NOMO-1 (cell line): ENCODE results near the gene PDE3B.
"Not testable (repeated sequence)": the region's sequence is repeated elsewhere in the genome, so short reads cannot be mapped to it uniquely, and the experiment has no call there.

Experiments
- DNase-seq, 2 experiments: peaks; one replicate each; lab custom pipeline; 2025; ENCODE audit not compliant: unreplicated experiment in 2 of 2; lab: John Stamatoyannopoulos, UW

Gene PDE3B

DNA sequence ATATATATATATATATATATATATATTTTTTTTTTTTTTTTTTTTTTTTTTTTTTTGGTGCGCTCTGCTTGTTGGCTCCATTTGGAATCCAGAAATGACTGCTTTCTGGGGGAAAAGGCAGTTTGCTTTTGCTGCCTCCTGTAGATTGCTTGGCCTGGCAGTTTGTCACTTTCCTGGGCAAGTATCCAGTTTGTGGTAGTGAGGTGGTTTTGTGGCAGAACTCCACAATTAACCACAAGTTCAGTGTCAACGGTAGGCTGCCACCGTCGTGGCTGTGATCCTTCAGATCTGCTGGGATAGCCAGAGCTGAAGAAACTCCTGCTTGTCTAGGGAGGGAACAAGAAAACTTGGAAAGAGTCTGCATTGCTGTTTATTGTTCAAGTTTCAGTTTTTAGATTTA lies 5.0 kb upstream of the PDE3B start:
- peak; percentile 23 to 55 for DNase-seq

DNA sequence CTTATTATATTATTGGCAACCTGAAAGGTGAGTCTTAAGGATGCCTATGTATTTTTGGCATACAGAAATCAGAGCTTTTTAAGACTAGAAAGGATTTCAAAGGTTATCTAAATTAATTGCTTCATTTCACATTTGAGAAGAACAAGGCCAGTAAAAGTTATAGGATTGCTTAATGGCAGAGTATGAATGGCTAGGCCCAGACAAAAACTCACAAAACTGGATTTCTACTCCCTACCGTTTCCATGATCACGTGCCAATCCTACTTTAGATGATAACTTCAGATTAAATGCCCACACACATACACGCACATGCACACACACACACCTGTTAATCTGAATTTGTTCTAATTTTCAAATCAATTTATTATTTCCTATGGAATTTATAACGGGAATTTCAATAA lies 1.8 kb upstream of the PDE3B start:
- no peak for DNase-seq

DNA sequence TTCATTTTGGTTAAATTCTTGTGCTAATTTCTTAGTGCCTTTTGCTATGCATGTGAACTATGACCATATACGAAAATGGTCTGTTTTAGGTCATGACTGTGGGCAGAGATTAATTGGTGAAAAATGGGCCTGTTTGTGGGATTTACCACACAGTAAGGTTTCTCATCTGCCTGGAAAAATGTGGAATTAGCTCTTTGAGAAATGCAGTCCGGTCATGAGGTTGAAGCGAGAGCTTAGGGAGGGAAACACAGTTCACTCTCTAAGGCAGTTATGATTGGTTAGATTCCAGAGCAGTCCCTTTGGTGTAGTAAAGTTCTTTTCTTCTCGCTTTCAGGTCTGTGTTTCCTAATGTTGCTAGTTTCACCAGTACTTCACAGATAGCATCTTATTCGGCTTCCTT lies 1.2 kb upstream of the PDE3B start:
- no peak for DNase-seq

DNA sequence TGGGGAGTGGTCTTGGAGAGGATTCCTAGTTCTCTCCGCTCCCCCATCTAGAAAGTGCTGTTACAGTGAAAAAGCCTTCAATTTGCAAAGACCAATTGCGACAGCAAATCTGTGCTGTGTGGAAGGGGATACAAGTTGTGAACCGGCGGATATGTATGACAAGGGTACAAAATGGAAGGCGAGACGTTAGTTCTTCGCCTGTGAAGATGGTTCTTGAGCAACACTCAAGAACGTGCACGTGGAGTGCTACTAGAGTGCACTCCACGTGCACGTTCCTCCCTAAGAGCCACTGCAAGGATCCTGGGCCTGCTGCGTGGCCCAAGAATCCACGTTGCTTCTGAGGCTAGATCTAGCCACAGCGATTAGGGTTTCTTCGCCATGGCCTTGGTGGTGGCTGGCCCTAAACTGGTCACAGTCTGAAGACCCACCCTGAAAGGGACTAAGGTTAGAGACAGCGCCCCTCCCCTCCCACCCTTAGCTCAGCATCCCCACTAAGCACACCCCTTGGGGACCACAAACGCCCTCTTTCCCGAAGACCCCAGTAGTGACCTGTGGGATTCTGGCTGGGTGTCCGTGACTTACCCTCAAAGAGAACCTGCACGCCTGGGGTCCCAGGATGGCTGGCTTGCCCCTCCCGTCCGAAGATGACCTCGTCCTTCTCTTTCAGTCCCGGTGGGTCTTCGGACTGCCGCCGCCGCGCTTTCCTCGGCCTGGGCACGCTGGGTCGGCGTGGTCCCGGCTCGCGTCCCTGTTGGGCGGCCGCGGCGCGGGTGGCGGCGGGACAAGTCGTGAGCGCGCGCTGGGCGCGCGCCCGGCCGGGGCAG lies 519 bp upstream of the PDE3B start:
- peak in 1 of 2 experiments; percentile 39 for DNase-seq

DNA sequence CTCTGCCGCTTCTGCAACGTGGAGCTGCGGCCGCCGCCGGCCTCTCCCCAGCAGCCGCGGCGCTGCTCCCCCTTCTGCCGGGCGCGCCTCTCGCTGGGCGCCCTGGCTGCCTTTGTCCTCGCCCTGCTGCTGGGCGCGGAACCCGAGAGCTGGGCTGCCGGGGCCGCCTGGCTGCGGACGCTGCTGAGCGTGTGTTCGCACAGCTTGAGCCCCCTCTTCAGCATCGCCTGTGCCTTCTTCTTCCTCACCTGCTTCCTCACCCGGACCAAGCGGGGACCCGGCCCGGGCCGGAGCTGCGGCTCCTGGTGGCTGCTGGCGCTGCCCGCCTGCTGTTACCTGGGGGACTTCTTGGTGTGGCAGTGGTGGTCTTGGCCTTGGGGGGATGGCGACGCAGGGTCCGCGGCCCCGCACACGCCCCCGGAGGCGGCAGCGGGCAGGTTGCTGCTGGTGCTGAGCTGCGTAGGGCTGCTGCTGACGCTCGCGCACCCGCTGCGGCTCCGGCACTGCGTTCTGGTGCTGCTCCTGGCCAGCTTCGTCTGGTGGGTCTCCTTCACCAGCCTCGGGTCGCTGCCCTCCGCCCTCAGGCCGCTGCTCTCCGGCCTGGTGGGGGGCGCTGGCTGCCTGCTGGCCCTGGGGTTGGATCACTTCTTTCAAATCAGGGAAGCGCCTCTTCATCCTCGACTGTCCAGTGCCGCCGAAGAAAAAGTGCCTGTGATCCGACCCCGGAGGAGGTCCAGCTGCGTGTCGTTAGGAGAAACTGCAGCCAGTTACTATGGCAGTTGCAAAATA lies 816 bp downstream of the PDE3B start:
- DNase-seq = peak; percentile 18 to 60

DNA sequence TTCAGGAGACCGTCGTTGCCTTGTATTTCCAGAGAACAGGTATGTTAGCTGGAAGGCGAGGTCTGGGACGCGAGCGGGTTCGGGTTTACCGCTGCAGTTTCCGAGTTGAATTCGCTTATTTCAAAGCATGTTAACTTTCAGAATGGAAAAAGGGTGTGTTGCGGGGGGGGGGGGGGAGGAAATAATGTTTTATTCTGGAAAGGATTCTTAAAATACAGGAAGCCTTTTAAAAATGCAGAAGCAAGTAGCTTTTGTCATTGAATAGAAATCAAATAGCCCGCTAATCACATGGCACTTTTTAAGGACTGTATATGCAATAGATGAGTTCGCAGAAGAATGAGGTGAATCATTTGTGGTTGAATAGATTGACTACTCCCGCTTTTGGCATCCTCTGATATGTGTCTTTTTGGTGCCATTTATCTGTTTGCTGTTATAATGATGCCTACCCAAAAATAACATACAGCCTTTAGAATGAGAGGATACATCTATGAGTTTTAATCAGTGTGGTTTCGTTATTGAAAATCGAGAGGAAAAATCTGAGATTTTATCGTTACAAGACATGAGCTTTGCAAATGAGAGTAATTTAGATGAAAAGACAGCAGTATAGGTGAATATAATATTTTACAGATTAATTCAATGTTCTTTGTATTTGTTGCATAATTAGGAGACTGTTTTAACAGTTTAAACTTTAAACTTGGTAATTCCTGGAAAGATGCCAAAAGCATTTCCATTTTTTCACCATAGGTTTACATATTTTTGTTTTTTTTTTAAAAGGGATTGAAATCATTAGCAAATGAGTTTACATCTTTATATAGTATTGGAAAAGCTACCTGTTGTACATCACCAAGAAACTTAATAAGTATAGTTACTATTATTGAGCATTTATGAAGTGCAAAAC lies 1.7 kb downstream of the PDE3B start:
- DNase-seq = peak; percentile 19 to 76

DNA sequence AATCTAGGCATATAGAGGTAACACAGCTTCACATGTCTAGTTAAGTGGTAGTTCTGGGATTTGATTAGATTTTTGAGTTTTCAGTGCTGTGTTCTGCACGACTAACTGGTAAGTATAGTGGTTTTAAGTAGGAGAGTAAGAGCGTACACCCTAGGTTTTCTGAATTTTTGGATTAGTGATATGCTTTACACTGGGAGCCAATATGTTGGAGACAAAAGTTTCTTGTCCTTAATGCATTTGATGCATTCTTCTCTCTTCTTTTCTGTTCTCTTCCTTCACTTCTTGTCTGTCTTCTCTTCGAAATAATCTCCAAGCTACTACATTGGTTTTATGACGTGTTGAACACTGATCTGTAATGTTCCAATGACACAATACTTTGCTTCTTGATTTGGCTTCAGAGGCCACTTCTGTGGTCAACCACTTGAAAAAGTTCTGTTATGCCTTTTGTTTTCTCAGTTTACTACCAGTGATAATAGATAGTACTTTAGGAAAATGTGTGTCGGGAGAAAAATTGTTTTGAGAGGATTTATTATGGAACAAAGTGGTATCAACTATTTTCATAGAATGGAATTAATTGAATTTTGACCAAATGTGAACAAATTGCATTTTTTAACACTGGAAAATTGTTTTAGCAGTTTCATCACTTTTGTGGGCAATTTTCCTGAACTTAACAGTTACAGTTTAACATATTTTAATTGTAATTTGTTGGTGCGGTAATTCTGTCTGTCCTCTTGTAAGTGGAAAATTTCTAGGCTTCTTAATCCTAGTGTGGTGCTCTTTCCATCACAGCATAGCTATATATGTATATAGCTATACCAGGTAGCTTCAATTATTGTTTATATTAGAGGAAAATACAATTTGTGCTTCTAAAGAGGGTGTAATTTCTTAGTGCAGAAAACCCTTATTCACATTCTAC lies 2.6 kb downstream of the PDE3B start:
- DNase-seq = peak; percentile 7 to 75

DNA sequence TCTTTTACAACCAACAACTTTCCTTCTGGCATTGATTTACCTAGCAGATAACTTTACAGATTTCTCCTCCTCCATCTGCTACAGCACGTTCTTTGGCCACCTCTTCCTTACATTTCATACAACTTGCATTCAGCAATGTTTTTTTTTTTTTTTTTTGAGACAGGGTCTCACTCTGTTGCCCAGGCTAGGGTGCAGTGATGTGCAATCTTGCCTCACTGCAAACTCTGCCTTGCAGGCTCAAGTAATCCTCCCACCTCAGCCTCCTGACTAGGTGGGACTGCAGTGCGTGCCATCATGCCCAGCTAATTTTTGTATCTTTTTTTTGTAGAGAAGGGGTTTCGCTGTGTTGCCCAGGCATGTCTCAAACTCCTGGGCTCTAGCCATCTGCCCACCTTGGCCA lies 6.5 kb downstream of the PDE3B start:
- no peak for DNase-seq

DNA sequence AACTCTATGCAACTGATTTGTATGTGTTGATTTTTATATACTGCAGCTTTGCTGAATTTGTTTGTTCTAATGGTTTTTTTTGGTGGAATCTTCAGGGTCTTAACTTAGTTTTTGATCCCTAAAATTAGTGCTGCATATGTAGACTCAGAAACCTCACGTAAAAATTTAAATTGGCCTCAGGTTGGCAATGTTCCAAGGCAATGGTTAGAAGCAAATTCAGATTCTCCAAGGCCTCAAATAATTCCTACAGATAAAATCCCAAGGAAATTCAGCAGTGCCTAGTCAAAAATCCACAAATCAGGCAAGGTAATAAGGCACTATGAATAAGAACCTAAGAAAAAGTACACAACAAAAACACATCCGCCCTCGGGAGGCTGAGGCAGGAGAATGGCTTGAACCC lies 9.5 kb downstream of the PDE3B start:
- no peak for DNase-seq

DNA sequence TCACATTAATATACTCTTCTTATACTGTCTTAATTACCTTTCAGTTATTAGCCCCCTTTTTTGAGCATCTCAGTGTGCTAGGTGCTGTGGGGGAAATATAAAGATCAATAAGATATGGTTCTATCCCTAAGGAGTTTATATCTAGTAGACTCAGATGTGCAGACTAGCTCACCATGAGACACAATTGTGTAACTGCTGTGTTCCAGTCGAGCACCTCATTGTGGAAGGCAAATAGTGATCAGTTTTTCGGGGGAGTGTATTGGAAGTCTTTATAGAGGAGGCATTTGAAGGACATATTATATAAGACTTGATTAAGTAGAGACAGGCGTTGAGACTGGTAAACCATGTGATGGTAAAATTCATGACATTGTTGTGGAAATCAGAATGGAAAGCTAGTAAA lies 11.8 kb downstream of the PDE3B start:
- DNase-seq = no peak

DNA sequence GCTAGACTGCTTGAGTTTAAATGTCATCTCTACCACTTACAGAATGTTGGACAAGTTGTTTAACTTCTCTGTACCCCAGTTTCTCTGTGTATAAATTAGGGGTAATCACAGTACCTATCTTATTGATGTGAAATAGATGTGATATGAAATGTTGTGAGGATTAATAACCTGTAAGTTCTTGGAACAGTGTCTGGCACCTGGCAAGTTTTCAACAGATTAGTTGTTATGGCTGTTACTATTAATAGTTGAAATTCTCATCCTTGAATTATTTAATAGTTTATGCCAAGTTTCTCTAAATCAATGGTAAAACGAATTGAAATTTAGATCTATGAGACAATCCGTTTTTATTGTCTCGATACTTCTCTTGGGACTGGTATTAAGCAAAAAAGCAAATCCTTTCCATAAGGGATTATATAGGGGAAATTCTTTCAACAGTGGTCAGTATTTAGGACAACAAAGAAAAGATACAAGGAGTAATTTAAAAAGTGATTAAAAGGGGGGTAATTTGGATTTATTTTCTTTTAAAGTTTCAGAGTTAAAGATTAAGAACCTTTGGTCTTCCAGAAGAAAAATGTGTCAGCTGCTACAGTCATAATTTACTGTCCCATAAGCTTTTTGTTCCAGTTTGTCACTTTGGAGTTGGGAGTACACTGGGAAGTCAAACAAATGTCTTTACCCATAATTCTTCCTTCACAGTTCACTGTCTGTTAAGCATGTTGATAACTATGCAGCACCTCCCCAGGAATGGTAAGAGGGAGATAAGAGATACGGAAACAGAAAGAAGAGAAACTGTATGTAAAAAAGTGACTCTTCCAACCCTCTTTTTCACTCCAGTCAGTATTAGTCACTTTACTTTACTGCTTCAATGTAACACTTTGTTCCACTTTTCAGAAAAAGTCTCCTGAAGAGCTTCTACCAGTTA lies 13.2 kb downstream of the PDE3B start:
- no peak for DNase-seq

DNA sequence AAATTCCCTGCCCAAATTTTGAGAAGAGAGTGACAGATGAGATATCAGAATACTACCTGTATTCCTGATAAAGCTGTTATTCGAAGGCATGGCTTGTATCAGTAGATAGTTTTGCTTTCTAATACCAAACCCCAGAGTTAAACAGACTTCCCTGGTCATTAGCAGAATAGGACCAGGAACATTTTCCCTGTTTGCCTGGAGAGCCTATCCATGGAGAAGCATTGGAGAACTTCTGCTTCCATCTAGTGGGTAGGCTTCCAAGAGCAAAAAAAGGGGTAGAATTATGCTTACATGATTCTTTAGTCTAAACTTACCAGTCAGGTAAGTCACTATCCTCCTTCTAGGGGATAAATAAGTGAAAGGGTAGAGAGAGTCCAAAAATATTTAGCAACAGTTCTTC lies 14.2 kb downstream of the PDE3B start:
- no peak for DNase-seq

DNA sequence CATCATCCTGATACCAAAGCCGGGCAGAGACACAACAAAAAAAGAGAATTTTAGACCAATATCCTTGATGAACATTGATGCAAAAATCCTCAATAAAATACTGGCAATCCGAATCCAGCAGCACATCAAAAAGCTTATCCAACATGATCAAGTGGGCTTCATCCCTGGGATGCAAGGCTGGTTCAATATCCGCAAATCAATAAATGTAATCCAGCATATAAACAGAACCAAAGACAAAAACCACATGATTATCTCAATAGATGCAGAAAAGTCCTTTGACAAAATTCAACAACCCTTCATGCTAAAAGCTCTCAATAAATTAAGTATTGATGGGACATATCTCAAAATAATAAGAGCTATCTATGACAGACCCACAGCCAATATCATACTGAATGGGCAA lies 21.3 kb downstream of the PDE3B start:
- not testable (repeated sequence) for DNase-seq

DNA sequence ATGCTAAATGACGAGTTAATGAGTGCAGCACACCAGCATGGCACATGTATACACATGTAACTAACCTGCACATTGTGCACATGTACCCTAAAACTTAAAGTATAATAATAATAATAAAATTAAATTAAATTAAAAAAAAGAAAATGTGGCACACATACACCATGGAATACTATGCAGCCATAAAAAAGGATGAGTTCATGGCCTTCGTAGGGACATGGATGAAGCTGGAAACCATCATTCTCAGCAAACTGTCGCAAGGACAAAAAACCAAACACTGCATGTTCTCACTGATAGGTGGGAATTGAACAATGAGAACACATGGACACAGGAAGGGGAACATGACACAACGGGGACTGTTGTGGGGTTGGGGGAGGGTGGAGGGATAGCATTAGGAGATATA lies 23.7 kb downstream of the PDE3B start:
- not testable (repeated sequence) for DNase-seq

DNA sequence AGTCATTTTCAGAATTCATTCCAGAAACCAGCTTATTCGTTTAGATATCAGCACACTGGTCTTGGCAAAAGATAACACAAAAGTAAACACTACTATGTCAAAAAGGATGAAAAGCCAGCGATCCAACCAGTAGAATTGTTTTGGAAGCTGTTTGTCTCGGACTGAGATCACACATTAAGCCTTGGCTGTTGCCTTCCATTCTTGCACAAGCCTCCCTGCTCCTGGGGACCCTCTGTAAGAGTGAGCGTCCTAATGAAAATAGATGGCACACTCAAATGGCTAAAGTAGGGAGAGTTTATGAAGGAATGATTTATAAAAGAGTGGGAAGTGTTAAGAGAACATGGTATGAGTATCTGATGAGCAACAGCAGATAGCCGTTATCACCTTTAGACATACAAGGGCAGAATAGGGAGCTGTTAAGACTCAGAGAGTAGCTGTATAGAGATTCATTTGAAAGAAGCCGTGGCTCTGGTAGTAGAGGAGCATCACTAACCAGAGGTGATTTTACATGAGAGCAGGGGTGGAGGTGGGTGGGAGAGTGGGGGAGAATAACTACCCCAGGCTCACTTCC lies 25.2 kb downstream of the PDE3B start:
- DNase-seq = no peak

DNA sequence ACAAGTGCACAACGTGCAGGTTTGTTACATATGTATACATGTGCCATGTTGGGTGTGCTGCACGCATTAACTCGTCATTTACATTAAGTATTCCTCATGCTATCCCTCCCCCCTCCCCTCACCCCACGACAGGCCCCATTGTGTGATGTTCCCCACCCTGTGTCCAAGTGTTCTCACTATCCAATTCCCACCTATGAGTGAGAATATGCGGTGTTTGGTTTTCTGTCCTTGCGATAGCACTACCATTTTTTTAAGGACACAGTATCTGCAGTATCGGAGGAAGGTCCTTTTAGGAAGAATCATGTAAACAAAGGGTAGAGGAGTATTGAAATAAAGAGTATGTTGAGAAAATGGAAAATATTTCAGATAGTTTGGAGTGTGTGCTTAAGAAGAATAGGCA lies 25.9 kb downstream of the PDE3B start:
- no peak for DNase-seq

DNA sequence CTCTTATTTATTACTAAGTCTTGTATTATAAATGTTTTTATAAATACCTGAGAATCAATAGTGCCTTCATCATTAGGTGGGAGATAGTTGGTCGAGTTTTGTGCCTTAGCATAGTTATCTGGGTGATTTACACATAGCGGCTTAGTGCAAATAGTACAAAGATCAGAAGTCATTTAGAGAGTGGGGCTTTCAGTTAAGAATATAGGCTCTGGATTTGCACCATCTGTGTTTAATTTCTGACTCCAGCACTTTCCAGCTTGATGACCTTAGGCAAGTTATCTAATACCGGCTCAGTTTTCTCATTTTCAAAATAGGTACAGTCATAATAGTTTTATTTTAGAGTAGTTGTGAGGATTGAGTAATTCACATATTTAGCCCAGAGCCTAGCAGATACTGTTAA lies 26.4 kb downstream of the PDE3B start:
- no peak for DNase-seq

DNA sequence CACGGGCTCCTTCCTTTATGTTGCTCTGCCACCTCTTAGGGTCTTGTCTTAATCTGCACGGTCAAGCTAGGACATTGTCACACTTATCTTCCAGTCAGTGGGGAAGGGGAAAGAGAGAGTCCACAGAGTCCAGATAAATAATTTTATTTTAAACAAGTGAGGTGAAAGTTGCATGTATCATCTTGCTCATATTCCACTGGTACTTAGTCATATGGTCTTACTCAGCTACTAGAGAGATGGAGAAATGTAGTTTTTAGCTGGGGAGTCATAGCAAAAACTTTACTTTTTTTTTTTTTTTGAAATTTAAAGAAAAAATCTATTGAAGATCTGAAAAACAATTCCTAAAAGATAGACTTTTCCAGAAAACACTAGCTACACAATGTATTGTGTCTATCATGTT lies 29.0 kb downstream of the PDE3B start:
- DNase-seq = no peak

DNA sequence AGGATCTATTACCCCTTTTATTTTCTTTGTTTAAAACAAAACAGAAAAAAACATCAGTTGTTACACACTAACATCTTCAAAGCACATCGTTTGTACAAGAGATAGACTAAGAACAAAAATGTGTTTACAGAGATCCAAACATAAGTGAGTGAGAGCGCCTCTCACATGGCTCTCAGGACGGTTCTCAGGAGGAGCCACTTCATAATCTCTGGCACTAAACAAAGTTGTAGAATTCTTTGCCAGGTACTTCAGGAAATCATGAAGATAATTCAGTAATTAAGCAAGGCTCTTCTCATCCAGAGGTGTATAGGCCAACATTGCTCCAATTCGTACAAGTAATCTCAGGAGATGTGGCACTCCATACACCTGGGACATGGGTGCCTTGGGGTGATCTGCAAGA lies 29.8 kb downstream of the PDE3B start:
- no peak for DNase-seq
